GM19193 (cell line): Measurements from ENCODE around the gene IQCM.

ENCODE experiments used
- POLR2A ChIP-seq: IDR thresholded peaks from 4 replicates; pipeline ENCODE4 v1.6.1; 2011; ENCODE audit not compliant: insufficient read depth, insufficient read length; ENCODE audit errors: extremely low read depth

Gene IQCM

DNA sequence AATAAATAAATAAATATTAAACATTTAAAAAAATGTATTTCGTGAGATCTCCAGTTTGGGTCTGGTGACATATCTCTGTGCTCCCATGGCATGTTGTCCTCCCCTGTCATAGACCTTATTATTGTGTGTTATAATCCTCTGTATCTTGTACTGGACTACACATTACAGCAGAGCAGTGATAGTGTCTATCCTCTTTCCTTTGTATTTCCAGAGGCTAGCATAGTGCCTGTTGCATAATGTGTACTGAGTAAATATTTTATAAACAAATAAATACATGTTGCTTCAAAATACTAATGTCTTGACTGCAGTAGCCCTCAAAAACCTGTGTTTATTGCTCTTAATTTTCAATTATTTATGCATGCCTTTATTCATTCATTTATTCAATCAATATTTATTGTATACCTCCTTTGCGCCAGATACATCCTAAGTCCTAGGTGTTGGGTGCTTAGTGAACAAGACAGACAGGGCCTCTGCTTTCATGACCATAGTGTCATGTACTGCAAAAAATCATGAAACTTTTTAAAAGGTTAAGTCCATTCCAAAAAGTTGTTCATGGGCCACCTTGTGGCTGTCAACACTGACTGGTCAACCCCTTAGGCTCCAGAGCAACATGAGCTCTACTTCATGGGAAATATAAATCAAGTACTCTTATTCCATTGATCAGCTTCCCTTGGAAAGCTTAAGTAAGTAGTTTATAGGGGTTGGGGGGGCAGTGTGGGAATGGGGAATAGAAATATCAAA lies 303.9 kb downstream of the IQCM start:
- TF ChIP-seq POLR2A: no peak

GRCh38 chr4:149500806-149501205 lies 314.8 kb downstream of the IQCM start:
- TF ChIP-seq POLR2A: no peak

DNA sequence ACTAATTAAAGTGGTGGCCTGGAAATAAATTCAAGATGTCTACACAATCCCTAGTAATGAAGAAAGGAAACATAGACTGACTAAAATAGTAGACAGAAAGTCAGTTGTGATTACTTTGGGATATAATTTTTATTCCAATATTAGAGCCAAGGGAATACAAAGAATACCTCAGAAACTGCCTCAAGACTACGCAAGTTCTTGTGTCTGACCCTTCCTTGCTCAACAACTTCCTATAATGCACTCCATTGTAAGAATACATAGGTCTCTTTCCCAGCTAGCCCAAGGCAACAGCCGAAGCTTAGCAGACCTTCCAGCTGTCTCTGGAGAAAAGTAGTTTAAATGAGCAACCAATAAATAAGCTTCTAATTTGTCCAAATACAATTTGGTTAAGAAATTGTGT lies 315.9 kb downstream of the IQCM start:
- no peak for TF ChIP-seq POLR2A

DNA sequence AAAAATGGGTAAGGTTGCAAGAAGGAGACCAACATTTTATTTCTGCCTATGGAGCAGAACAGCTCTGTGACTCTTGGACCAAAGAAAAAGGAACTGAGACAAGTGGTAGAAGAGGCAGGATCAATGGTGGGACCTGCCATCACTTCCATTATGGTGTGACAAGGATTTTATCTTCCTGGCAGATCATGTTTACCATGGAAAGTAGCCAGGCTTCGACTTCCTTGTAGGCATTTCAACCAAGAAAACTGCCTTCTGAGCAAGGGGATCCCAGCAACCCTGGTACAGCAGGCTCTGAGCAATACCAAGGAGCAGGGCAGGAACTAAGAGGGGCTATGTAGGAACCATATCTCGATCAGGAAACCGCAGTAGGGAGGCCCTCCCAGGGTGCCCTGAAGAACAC lies 317.4 kb downstream of the IQCM start:
- TF ChIP-seq POLR2A: no peak

DNA sequence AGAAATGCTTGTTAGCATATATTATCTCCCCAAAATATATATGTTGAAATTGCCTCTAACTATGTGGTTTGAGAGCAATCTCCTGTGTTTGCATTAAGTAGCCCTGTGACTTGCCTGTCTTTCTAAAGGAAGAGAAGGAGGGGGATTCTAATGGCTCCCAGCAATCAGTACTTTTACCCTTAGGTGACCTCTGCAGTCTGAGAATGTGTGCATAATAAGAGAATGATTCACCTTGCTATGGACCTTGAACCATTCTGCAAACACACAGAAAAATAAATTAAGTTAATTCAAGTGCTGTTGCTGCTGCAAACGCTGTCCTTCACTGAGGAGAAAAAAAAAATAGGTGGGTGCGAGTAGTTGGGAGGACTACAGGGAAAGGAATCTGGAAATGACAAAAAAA lies 322.2 kb downstream of the IQCM start:
- TF ChIP-seq POLR2A: no peak

- no peak for TF ChIP-seq POLR2A
Observed at GRCh38 chr4:149489321-149489720, 326.3 kb downstream of the IQCM start.

- TF ChIP-seq POLR2A: no peak
Observed at GRCh38 chr4:149486861-149487260, 328.8 kb downstream of the IQCM start.

DNA sequence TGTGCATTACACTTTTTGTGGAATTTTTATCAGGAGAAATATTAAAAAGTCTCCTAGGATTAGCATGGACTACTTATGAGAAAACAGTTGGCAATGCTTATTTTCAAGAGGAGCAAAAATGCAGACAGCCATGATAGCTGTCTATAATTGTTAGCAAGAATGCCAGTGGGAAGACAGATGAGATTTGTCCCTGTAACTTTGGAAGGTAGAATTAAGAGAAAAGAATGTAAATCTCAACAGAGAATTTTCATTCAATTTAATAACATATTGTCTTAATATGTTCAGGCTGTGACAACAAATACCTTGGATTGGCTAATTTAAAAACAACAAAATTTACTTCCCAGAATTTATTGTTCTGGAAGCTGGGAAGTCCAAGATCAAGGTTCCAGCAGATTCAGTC lies 349.2 kb downstream of the IQCM start:
- TF ChIP-seq POLR2A: no peak

DNA sequence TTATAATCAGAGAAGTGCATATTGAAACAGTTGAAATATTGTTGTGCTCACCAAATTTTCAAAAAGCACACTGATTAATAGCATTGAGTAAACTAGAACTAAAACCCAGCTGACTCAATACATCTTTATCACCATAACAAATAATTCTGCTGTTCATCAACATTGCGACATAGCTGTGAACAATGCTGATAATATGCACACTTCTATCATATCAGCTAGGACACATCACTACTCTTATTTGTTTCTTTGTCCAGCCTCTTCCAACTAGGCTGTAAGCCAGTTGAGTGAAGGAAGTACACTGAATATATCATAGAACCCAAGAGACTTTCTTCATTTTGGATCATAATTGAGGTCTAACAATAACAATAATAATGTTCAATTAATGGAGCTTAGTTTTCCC lies 349.7 kb downstream of the IQCM start:
- TF ChIP-seq POLR2A: no peak

- TF ChIP-seq POLR2A: no peak
Observed at GRCh38 chr4:149443537-149443936, 372.1 kb downstream of the IQCM start.

- TF ChIP-seq POLR2A: no peak
Observed at GRCh38 chr4:149441338-149441737, 374.3 kb downstream of the IQCM start.

- TF ChIP-seq POLR2A: no peak
Observed at GRCh38 chr4:149426461-149426860, 389.2 kb downstream of the IQCM start.

DNA sequence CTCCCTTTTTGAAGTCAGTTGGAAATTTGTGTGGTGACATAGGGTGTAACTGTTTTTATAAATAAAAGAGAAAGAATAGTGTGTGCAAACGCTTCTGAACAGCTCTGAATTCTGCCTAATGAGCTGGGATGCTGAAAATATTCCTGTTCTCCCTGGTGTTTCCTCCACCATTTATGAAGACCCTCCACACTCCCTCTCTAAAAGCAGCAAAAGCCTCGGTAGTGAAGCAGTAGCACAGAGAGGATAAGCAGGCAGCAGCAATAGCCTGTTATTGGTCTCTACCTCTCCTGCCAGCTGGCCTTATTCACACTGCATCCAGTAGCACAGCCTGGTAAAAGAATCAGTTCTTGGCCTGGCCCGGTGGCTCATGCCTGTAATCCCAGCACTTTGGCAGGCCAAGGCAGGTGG lies 406.1 kb downstream of the IQCM start:
- no peak for TF ChIP-seq POLR2A

GRCh38 chr4:149409146-149409545 lies 406.5 kb downstream of the IQCM start:
- no peak for TF ChIP-seq POLR2A

GRCh38 chr4:149404143-149404542 lies 411.5 kb downstream of the IQCM start:
- no peak for TF ChIP-seq POLR2A

- no peak for TF ChIP-seq POLR2A
Observed at GRCh38 chr4:149403081-149403480, 412.6 kb downstream of the IQCM start.

GRCh38 chr4:149398993-149399392 lies 416.6 kb downstream of the IQCM start:
- TF ChIP-seq POLR2A: no peak
